Head of caudate nucleus (tissue), 42 donors: ENCODE measurements around the gene TRMT13.
"Not testable (repeated sequence)": the region's sequence is repeated elsewhere in the genome, so short reads cannot be mapped to it uniquely, and the experiment has no call there.

Experiments used
- DNase-seq, 42 donors: peaks; one replicate each; pipeline versions ENCODE4 v3.0.0 to v3.0.0-alpha.2; 2020 to 2021; ENCODE audit warnings: mixed read lengths in 7 of 42
- intact Hi-C: fragments of 100-400 bp; cut with DNase I; formaldehyde crosslinking; loops from one replicate; pipeline ENCODE4 v1.15.0; 2022

Gene TRMT13

GRCh38 chr1:100151679-100152078 is 18.7 kb downstream of the TRMT13 start:
- intact Hi-C loops = no loop called here

DNA sequence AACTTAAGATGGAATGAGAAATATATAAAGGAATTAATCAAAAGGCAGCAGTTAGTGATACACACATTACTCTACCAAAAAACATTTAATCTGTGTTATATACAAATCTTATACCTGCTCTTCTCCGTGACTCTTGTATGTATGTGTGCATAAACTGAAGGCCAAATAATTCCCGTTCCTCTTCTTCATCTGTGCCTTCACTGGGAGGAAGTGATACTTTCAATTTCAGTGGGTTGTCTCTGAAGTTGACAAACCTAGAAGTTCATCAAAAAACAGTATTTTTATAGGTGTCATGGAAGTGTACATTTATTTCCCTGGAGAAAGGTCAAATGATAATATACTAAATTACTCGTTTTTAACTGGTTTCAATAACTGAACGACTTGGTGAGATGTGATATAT is 19.3 kb downstream of the TRMT13 start:
- intact Hi-C loops = no loop called here
- no peak for DNase-seq

More at GRCh38 chr1:100151679-100152078, 18.7 kb downstream of the TRMT13 start:
- no peak for DNase-seq

GRCh38 chr1:100162881-100163280 is 29.9 kb downstream of the TRMT13 start:
- DNase-seq = no peak
- intact Hi-C loops = no loop called here

- peak in 1 of 42 donors; percentile 13 for DNase-seq
- intact Hi-C loops = no loop called here
These were observed 31.3 kb downstream of the TRMT13 start for GRCh38 chr1:100164216-100164615.

GRCh38 chr1:100164702-100165101 is 31.7 kb downstream of the TRMT13 start:
- no peak for DNase-seq
- intact Hi-C loops = no loop called here

DNA sequence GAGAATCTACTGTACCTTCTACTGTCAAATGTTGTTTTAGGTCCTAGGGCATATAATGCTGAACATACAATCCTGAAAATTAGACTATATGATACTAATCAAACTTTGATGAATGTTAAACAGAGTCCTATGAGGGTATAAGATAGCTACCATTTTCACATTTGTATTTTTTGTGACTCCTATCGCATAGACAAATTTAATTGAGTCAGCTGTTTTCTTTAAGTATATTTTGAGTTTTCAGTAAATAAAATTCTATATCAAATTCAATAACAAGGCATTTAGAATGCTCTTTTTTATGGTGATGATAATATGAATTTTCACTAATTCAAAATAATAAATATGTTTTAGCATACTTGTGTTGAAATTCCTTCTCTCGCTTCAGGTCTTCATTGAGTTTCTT is 35.1 kb downstream of the TRMT13 start:
- intact Hi-C loops = no loop called here
- DNase-seq = no peak

DNA sequence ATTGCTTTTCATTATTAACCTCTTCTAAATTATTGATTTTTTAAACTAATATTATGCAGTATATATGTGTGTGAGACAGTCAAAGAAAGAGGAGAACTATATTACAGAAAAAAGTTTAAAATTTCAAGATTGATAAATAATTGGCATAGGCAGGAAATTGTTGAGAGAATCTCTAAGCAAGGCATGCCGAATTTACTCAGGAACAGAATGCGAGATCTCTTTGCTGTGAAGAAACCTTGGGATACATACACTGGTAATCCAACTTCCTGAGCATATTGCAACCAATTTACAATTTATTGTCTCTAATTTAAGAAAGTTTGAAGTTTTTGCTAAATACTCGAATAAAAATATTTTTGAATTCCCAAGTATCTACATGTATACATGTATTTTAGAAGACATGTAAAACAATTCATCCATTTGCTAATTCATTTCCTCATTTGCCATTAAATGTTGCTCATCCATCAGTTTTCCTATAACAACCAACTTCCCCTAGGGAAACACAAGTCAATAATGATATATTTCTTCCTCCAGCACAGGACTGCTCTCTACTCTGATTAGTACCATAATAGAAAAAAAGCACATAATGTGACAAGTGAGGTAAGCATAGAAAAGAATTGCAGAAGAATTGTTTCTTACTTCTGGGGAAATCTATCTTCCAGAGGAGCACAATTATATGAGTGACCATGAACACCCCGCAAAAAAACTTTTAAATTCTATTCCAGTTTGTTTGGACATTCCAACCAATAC is 44.5 kb downstream of the TRMT13 start:
- intact Hi-C loops = no loop called here
- no peak for DNase-seq

GRCh38 chr1:100178091-100178490 is 45.1 kb downstream of the TRMT13 start, which contains the start of gene LRRC39:
Gene LRRC39 (minus strand): TSS chr1:100178256. CDS start chr1:100168516, 9,740 bp downstream.
- no peak for DNase-seq
- intact Hi-C loops = no loop called here

DNA sequence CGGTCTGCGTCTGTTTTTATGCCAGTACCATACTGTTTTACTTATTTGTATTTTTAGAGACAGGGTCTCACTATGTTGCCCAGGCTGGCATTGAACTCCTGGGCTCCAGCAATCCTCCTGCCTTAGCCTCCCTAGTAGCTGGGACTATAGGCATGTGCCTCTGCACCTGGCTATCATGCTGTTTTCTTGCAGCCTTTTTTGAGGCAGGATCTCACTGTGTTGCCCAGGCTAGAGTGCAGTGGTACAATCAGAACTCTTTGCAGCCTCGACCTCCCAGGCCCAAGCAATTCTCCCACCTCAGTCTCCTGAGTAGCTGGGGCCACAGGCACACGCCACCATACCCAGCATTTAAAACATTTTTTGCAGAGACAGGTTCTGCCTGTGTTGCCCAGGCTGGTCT is 50.4 kb downstream of the TRMT13 start:
- no peak for DNase-seq
- intact Hi-C loops = no loop called here

DNA sequence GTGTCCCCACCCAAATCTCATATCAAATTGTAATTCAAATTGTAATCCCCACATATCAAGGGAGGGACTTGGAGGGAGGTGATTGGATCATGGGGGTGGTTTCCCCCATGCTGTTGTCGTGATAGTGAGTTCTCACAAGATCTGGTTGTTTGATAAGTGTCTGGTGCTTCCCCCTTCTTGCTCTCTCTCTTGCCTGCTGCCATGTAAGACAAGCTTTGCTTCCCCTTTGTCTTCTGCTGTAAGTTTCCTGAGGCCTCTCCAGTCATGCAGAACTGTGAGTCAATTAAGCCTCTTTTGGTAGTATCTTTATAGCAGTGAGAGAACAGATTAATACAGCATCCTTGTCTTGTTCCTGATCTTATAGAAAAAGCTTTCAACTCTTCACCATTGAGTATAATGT is 51.6 kb downstream of the TRMT13 start:
- no peak for DNase-seq
- intact Hi-C loops = no loop called here

GRCh38 chr1:100187912-100188311 is 54.9 kb downstream of the TRMT13 start:
- DNase-seq = peak in 21 of 42 donors; percentile 7 to 68 (median 30)
- intact Hi-C loops = no loop called here

DNA sequence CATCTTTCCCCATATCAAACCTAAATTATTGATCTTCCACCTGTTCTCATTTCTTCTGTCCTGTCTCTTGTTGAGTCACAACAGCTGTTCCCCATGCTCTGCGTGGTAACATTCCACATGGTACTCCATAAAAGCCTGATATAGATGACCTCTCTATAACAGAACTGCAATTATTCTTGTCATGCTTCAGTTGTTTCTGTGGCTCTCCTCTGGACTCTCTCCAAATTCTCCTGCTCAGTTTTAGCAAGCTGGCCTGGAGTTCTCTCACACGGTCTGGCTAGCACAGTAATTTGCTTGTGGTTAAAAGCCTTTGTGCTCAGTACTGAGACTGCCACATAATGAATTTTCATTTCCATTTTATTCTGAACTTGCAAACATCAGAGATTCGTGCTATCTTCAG is 55.7 kb downstream of the TRMT13 start:
- intact Hi-C loops = no loop called here
- DNase-seq = peak in 25 of 42 donors; percentile 13 to 78 (median 41)

GRCh38 chr1:100198596-100198995 is 65.6 kb downstream of the TRMT13 start:
- intact Hi-C loops = no loop called here
- DNase-seq = no peak

DNA sequence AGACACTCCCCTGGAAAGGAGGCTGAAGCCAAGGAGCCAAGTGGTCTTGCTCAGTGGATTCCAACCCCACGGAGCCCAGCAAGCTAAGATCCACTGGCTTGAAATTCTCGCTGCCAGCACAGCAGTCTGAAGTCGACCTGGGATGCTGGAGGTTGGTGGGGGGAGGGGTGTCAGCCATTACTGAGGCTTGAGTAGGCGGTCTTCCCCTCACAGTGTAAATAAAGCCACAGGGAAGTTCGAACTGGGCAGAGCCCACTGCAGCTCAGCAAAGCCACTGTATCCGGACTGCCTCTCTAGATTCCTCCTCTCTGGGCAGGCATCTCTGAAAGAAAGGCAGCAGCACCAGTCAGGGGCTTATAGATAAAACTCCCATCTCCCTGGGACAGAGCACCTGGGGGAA is 67.1 kb downstream of the TRMT13 start:
- intact Hi-C loops, DNase-seq: not testable (repeated sequence)
